ENCODE results near the gene ADAMTS10.

Gene ADAMTS10

GRCh38 chr19:8611391-8611876, 919 bp upstream of the ADAMTS10 start:
- DNase-seq (ENCODE audit: extremely low spot score) = no peak
- ChIA-PET POLR2A (no interaction called here), CTCF (interaction anchor here (1.0 kb wide), 1 partner anchor 83 kb away, joined by 3 read pairs; no protein-coding TSS in a partner anchor)
- TF ChIP-seq, protein P1, sequence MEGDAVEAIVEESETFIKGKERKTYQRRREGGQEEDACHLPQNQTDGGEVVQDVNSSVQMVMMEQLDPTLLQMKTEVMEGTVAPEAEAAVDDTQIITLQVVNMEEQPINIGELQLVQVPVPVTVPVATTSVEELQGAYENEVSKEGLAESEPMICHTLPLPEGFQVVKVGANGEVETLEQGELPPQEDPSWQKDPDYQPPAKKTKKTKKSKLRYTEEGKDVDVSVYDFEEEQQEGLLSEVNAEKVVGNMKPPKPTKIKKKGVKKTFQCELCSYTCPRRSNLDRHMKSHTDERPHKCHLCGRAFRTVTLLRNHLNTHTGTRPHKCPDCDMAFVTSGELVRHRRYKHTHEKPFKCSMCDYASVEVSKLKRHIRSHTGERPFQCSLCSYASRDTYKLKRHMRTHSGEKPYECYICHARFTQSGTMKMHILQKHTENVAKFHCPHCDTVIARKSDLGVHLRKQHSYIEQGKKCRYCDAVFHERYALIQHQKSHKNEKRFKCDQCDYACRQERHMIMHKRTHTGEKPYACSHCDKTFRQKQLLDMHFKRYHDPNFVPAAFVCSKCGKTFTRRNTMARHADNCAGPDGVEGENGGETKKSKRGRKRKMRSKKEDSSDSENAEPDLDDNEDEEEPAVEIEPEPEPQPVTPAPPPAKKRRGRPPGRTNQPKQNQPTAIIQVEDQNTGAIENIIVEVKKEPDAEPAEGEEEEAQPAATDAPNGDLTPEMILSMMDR (IDR thresholded peaks at IDR 0.05; ENCODE audit: control extremely low read depth, extremely low read depth, low read depth, missing control alignments) = no peak

- ChIA-PET CTCF (no interaction called here), POLR2A (no interaction called here)
- TF ChIP-seq, protein P1 (IDR thresholded peaks at IDR 0.05; ENCODE audit: control extremely low read depth, extremely low read depth, low read depth, missing control alignments) = no peak
- DNase-seq (ENCODE audit: extremely low spot score) = no peak
Observed at GRCh38 chr19:8610936-8611300, 403 bp upstream of the ADAMTS10 start.

GRCh38 chr19:8609279-8610040, 1.1 kb downstream of the ADAMTS10 start:
- ChIA-PET POLR2A (no interaction called here), CTCF (no interaction called here)
- TF ChIP-seq, protein P1 (IDR thresholded peaks at IDR 0.05; ENCODE audit: control extremely low read depth, extremely low read depth, low read depth, missing control alignments) = no peak
- no peak for DNase-seq (ENCODE audit: extremely low spot score)

GRCh38 chr19:8608941-8609278, 1.6 kb downstream of the ADAMTS10 start:
- DNase-seq (ENCODE audit: extremely low spot score) = no peak
- CTCF ChIA-PET = no interaction called here
- POLR2A ChIA-PET = no interaction called here
- TF ChIP-seq, protein P1 (IDR thresholded peaks at IDR 0.05; ENCODE audit: control extremely low read depth, extremely low read depth, low read depth, missing control alignments) = no peak

- TF ChIP-seq, protein P1 (IDR thresholded peaks at IDR 0.05; ENCODE audit: control extremely low read depth, extremely low read depth, low read depth, missing control alignments) = no peak
- ChIA-PET CTCF (interaction anchor here (1.3 kb wide), 1 partner anchor 27 kb away, joined by 3 read pairs; no protein-coding TSS in a partner anchor), POLR2A (no interaction called here)
- no peak for DNase-seq (ENCODE audit: extremely low spot score)
Observed at GRCh38 chr19:8607386-8607785, 3.1 kb downstream of the ADAMTS10 start.

DNA sequence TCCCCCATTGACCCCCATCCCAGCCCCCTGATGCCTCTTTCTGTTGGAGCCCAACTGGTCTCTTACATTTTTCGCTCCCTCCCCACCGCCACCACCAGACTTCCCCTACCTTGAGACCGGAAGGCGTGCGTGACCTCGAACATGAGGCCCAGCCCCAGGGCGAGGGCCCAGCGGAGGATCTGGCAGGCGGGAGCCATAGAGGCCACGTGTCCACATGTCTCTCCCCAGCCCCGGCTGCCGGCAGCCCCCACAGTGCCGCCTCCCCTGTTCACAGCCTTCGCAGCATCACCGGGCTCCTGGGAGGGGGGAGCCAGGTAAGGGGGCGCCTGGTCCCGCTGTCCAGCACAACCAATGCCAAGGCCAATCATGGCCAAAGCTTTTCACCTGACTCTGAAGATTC, 5.0 kb downstream of the ADAMTS10 start:
- ChIA-PET CTCF (interaction anchor here (1.2 kb wide), 1 partner anchor 27 kb away, joined by 3 read pairs; no protein-coding TSS in a partner anchor), POLR2A (no interaction called here)

More for the DNA sequence above, 5.0 kb downstream of the ADAMTS10 start:
- no peak for DNase-seq (ENCODE audit: extremely low spot score)
- TF ChIP-seq, protein P1 (IDR thresholded peaks at IDR 0.05; ENCODE audit: control extremely low read depth, extremely low read depth, low read depth, missing control alignments) = no peak
